ENCODE data around the gene TCF25.

Gene TCF25

DNA sequence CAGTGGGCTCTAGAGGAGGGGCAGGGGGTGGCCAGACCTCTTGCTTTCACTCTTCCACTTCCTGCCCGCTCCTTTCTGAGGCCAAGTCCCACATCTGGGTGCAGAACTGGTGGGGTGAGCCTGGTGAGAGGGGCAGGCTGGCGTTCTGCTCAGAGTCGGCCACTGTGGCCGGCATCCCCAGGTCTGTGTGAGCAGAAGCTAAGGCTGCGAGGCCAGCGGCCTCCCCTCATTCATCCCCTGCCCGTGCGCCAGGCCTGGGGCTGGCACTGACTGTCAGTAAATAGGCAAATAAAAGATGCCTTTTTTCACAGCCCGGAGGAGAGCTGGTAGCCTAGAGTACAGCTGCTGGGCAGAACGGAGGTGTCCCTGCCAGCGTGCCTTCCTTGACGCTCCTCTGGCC is 76.4 kb downstream of the TCF25 start:
- DNase-seq = no peak

GRCh38 chr16:89951509-89951908 is 78.1 kb downstream of the TCF25 start:
- DNase-seq = no peak

- DNase-seq = no peak
These were observed 78.7 kb downstream of the TCF25 start for GRCh38 chr16:89952049-89952448.

GRCh38 chr16:89952551-89952950 is 79.2 kb downstream of the TCF25 start:
- DNase-seq = no peak

DNA sequence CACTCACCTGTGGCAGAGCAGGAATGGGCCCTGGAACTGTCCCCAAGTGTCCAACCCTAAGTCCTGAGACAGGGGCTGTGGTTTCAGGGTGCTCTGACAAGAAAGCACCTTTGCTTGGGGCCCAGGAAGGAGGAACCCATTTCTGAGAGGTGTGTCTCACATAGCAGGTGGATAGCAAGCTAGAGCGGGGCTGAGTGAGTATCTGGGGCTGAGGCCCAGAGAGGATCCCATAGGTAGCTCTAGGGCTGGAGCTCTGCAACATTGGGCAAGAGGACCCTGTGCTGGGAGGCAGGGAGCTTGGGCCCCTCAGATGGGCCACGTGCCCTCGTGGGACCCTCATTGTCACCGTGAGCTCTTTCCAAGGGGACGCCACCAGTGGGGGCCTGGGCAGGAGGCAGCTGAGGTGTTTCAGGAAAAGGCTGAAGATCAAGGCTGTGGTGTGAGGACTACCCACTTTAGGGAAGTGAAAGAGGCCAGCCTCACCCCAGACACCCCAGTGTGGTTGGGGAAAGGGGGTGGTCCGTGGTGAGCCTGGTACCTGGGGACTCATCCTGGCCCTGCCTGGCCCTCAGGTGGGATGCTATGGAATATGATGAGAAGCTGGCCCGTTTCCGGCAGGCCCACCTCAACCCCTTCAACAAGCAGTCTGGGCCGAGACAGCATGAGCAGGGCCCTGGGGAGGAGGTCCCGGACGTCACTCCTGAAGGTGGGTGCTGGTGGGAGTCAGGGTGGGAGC is 80.4 kb downstream of the TCF25 start:
- DNase-seq = no peak

DNA sequence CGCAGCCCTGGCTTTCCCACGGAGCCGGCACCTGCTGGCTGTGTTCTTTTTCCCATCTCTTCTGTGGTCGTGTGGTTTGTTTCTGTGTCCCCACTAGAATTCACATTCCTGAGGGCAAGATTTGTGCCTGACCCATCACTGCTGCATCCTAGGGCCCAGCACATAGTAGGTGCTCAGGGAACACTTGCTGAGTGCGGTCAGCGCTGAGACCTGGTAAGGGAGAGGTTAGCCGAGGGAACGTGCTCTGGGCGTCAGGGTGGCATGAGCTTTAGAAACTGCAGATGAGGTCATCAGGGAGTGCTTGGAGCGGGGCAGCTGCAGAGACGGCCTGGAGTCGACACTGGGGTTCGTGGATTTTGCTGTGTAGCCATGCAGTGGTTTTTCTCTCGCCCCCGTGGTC is 81.1 kb downstream of the TCF25 start:
- no peak for DNase-seq

- no peak for DNase-seq
These were observed 81.8 kb downstream of the TCF25 start for GRCh38 chr16:89955001-89955685.

DNA sequence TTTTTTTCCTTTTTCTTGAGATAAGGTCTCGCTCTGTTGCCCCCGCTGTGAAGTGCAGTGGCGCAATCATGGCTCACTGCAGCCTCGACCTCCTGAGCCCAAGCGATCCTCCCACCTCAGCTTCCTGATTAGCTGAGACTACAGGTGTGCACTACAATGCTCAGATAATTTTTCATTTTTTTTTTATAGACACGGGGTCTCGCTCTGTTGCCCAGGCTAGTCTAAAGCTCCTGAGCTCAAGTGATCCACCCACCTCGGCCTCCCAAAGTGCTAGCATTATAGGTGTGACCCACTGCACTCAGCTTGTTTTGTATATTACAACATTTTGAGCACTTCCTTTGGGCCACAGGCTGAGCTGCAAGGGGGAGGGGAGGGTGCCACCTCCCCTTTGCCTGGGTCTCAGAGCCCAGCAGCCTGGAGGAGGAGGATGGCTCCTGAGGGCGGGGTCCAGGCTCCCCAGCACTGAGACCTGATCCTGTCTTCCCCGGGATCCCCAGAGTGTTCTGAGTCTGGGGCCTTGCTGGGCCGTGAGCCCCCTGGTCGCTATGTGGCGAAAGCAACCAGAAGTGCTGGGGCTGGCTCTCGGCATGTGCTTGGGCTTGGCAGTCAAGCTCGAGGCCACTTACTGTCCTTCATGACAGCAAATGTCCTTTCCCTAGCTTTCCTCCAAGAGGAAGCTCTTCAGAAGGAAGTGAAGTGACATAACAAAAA is 83.3 kb downstream of the TCF25 start:
- no peak for DNase-seq

GRCh38 chr16:89957216-89957785 is 83.9 kb downstream of the TCF25 start:
- DNase-seq = no peak

GRCh38 chr16:89958068-89958467 is 84.7 kb downstream of the TCF25 start:
- DNase-seq = no peak

GRCh38 chr16:89958596-89958995 is 85.2 kb downstream of the TCF25 start:
- DNase-seq = no peak

- DNase-seq = no peak
These were observed 87.6 kb downstream of the TCF25 start for GRCh38 chr16:89960966-89961365.

Data from NCI-H1105 treated with DMSO at 0.1 percent for 48 hours (cell line).